HFF-Myc (cell line): ENCODE measurements around the gene RAET1G.
"Not testable (repeated sequence)": the region's sequence is repeated elsewhere in the genome, so short reads cannot be mapped to it uniquely, and the experiment has no call there.

Source experiments
- DNase-seq: peaks from one replicate; pipeline ENCODE4 v3.0.0-alpha.2; 2011; ENCODE audit warnings: low read depth; ENCODE audit errors: extremely low read depth
- H3K4me3 ChIP-seq: replicated peaks from 2 replicates; pipeline ENCODE4 v1.5.1; 2011; ENCODE audit warnings: low read depth, mild to moderate bottlenecking, control low read depth, low read length
- TF ChIP-seq, protein P1 (sequence below): IDR thresholded peaks from 2 replicates; pipeline ENCODE4 v1.5.1; 2012; ENCODE audit warnings: mild to moderate bottlenecking, low read depth, low read length, control low read depth; ENCODE audit errors: missing control alignments

RAET1G gene

DNA sequence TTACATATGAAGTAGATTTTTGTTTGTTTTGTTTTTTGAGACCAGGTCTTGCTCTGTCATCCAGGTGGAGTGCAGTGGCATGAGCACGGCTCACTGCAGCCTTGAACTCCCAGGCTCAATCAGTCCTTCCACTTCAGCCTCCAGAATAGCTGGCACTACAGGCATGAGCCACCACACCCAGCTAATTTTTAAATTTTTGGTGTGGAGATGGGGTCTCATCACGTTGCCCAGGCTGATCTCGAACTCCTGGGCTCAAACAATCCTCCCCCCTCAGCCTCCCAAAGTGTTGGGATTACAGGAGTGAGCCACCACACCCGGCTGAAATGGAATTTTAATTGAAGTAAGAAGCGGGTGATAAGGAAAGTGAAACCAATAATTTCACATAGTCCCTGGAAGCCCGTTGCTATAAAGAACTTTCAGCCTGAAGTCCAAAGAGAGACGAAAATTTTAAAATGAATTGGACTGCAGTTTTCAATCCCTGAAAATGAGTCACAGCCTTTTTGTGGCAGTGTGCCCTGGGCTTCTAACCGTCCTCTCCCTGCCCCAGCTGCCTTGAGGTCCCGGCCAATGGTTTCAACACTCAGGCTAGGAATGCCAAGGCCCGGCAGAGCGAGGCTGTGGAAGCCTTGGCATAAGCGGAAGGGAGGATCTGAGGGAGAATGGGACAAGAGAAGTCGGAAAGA is 25.8 kb downstream of the RAET1G start:
- peak overlapping the region; percentile 26 for H3K4me3 ChIP-seq
- DNase-seq: peak; percentile 58
- TF ChIP-seq, protein P1, sequence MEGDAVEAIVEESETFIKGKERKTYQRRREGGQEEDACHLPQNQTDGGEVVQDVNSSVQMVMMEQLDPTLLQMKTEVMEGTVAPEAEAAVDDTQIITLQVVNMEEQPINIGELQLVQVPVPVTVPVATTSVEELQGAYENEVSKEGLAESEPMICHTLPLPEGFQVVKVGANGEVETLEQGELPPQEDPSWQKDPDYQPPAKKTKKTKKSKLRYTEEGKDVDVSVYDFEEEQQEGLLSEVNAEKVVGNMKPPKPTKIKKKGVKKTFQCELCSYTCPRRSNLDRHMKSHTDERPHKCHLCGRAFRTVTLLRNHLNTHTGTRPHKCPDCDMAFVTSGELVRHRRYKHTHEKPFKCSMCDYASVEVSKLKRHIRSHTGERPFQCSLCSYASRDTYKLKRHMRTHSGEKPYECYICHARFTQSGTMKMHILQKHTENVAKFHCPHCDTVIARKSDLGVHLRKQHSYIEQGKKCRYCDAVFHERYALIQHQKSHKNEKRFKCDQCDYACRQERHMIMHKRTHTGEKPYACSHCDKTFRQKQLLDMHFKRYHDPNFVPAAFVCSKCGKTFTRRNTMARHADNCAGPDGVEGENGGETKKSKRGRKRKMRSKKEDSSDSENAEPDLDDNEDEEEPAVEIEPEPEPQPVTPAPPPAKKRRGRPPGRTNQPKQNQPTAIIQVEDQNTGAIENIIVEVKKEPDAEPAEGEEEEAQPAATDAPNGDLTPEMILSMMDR: no peak

DNA sequence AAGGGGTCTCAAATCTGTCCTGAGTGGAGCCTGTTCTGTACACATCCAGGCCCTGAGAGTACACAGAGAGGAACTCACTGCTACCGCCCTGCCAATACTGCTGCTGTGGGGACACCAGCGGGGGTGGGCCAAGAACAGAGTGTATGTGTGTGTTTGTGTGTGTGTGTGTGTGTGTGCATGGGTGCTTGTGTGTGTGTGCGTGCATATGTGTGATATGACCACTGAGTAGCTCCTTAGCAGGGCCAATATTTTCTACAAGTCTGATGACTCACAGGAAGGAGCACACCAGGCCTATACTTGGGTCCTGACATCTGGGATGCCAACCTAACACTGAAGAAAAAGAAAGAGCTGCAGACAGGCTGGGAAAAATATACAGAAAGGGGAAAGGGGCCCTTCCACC is 26.4 kb downstream of the RAET1G start:
- peak; percentile 46 for DNase-seq
- TF ChIP-seq, protein P1: no peak
- no peak overlapping the region; the same call in 1 of the 2 replicates for H3K4me3 ChIP-seq

DNA sequence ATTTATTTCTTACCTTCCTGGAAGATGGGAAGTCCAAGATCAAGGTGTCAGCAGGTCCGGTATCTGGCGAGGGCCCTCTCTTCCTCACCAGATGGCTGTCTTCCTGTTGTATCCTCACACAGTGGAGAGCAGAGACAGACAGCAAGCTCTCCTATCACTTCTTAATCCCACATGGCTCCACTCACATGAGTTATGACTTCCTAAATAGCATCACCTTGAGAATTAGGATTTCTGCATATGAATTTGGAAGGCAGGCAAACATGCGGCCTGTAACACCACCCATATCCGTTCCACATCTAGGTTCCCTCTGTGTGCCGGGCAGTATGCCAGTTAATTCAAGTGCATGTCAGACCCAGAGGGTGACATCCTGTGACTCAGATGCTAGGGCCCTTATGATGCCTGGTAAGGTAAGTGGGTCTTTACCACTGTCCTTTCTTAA is 27.1 kb downstream of the RAET1G start:
- DNase-seq: peak; percentile 65
- no peak overlapping the region for H3K4me3 ChIP-seq
- TF ChIP-seq, protein P1: no peak

DNA sequence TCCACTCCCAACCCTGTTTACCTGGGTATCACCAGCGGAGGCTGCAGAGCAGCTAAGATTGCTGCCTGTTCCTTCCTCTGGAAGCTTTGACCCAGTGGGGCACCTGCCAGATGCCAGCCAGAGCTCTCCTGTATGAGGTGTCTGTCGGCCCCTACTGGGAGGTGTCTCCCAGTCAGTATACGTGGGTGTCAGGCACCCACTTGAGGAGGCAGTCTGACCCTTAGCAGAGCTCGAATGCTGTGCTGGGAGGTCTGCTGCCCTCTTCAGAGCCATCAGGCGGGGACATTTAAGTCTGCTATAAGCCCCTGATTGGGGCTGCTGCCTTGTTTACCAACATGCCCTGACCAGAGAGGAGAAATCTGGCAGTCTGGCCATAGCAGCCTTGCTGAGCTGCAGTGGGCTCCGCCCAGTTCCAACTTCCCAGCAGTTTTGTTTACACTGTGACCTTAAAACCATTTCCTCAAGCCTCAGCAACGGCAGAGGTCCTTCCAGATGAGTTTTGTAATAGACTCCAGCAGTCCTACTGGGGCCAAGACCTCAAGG is 27.8 kb downstream of the RAET1G start:
- TF ChIP-seq, protein P1: no peak
- no peak overlapping the region for H3K4me3 ChIP-seq
- peak; percentile 74 for DNase-seq

DNA sequence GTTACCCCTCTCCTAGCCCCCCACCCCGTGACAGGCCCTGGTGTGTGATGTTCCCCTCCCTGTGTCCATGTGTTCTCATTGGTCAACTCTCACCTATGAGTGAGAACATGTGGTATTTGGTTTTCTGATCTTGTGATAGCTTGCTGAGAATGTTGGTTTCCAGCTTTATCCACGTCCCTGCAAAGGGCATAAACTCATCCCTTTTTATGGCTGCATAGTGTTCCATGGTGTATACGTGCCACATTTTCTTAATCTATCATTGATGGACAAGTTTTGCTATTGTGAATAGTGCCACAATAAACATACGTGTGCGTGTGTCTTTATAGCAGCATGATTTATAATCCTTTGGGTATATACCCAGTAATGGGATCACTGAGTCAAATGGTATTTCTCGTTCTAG is 31.1 kb downstream of the RAET1G start:
- not testable (repeated sequence) for H3K4me3 ChIP-seq, DNase-seq

DNA sequence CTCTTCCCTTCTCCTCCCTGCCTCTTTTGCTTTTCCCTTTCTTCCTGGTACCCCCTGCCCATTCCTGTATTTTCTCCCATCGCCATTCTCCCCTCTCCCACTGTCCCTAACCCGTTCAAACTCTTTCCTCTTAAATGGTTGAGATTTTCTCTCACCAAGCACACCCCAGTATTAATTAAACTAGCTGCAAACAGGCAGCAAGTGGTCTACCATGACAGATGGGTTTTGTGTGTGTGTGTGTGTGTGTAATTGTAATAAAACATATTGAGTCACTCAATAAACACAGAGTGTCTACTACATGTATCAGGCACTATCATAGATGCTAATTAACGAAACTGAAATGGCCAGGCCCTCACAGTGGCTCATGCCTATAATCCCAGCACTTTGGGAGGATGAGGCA is 31.7 kb downstream of the RAET1G start:
- no peak overlapping the region for H3K4me3 ChIP-seq
- DNase-seq: no peak
- TF ChIP-seq, protein P1: no peak

DNA sequence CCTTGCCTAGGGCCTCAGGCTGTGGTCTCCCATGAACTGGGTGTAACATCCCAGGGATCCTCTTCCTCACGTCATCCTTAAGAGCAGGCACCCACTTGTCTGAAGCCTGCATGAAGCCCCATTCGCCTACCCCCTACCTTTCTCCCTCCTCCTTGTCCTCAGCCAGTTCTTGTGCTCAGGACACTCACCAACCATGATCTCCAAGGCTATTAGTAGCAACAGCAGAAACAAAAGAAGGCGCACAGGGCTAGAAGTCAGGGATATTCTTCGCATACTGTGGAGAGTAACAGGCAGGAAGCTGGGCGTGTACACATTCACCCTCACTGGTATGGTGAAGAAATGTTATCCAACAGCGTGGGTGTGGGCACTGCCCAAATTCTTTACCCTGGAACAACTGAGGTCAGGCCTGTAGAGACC is 32.3 kb downstream of the RAET1G start:
- DNase-seq: no peak
- TF ChIP-seq, protein P1: no peak
- no peak overlapping the region for H3K4me3 ChIP-seq
